Measurements from ENCODE around the gene BANP.
"Not testable (repeated sequence)": the region's sequence is repeated elsewhere in the genome, so short reads cannot be mapped to it uniquely, and the experiment has no call there.

Gene BANP

GRCh38 chr16:88120812-88121211 is 169.6 kb downstream of the BANP start:
- Histone ChIP-seq H3K27ac (ENCODE audit: extremely low read depth, low read depth, low read length) (no peak overlapping the region), H3K4me1 (ENCODE audit: control insufficient read depth, insufficient read depth, low read length) (no peaks in the 10 kb centered on the region; the same call in 1 of the 2 replicates), H3K36me3 (ENCODE audit: control insufficient read depth in 2 of 2, insufficient read depth in 1 of 2, low read length in 2 of 2) (no peaks in the 10 kb centered on the region), H3K4me3 (ENCODE audit: low read depth, low read length) (no peak overlapping the region), H3K9me3 (ENCODE audit: control insufficient read depth, insufficient read depth, low read depth, low read length) (no peaks in the 10 kb centered on the region)
- TF ChIP-seq ZNF302 (tag by site-specific recombination; IDR thresholded peaks at IDR 0.05; ENCODE audit: low read depth), result no peak
- no peak for TF ChIP-seq SP7 (tag by site-specific recombination; IDR thresholded peaks at IDR 0.05)
- no peak for TF ChIP-seq ZFP69B (tag by site-specific recombination; IDR thresholded peaks at IDR 0.05)
- no peak for TF ChIP-seq PRDM1 (tag by site-specific recombination; IDR thresholded peaks at IDR 0.05)
- no peak for TF ChIP-seq ZNF843 (tag by site-specific recombination; IDR thresholded peaks at IDR 0.05)
- TF ChIP-seq SP2 (tag by site-specific recombination; IDR thresholded peaks at IDR 0.05), result no peak
- no peak for TF ChIP-seq ZNF211 (tag by site-specific recombination; IDR thresholded peaks at IDR 0.05; ENCODE audit: low read depth)
- no peak for TF ChIP-seq HIC1 (tag by site-specific recombination; IDR thresholded peaks at IDR 0.05)
- TF ChIP-seq PRDM4 (tag by site-specific recombination; IDR thresholded peaks at IDR 0.05), result no peak
- TF ChIP-seq ZNF155 (tag by site-specific recombination; IDR thresholded peaks at IDR 0.05), result no peak
- no peak for TF ChIP-seq ZNF76 (tag by site-specific recombination; IDR thresholded peaks at IDR 0.05; ENCODE audit: borderline replicate concordance, low read depth)
- TF ChIP-seq ZNF514 (tag by site-specific recombination; IDR thresholded peaks at IDR 0.05), result no peak
- TF ChIP-seq ZNF837 (tag by site-specific recombination; IDR thresholded peaks at IDR 0.05), result no peak
- no peak for TF ChIP-seq ZNF561 (tag by site-specific recombination; IDR thresholded peaks at IDR 0.05; ENCODE audit: borderline replicate concordance)
- TF ChIP-seq ZNF280C (tag by site-specific recombination; IDR thresholded peaks at IDR 0.05), result no peak
- no peak for TF ChIP-seq ZNF639 (tag by site-specific recombination; IDR thresholded peaks at IDR 0.05)
- TF ChIP-seq ZNF629 (tag by site-specific recombination; IDR thresholded peaks at IDR 0.05), result no peak
- TF ChIP-seq ZNF148 (tag by site-specific recombination; IDR thresholded peaks at IDR 0.05; ENCODE audit: borderline replicate concordance), result no peak
- TF ChIP-seq ZNF621 (tag by site-specific recombination; IDR thresholded peaks at IDR 0.05), result no peak
- ChIA-PET CTCF (no interaction called here), POLR2A (no interaction called here)

GRCh38 chr16:88121391-88121790 is 170.2 kb downstream of the BANP start:
- H3K4me3 ChIP-seq (ENCODE audit: low read depth, low read length); CTCF ChIA-PET; H3K36me3 ChIP-seq (ENCODE audit: control insufficient read depth in 2 of 2, insufficient read depth in 1 of 2, low read length in 2 of 2); H3K9me3 ChIP-seq (ENCODE audit: control insufficient read depth, insufficient read depth, low read depth, low read length); H3K4me1 ChIP-seq (ENCODE audit: control insufficient read depth, insufficient read depth, low read length); POLR2A ChIA-PET; H3K27ac ChIP-seq (ENCODE audit: extremely low read depth, low read depth, low read length): not testable (repeated sequence)
